Prostate gland (tissue), 2 donors: ENCODE data around the gene CXorf38. TPM values are rescaled to one million over a fixed set of nuclear protein-coding genes. Genes with fewer than 3 reads are reported as not detected.
A peak's percentile ranks its signal among the peaks of the same experiment; 100 is the strongest.

Experiments used
- DNase-seq: peaks from one replicate; pipeline ENCODE4 v3.0.0-alpha.2; 2019; ENCODE audit warnings: low spot score
- H3K27ac ChIP-seq, 2 donors: fragments of 200-600 bp; sonication (generic); 2 replicates each; pipeline ENCODE4 v1.5.1; 2017 to 2019
- H3K27me3 ChIP-seq: fragments of 200-600 bp; sonication (generic); replicated peaks from 2 replicates; pipeline ENCODE4 v1.5.1; 2019; ENCODE audit not compliant: insufficient read depth
- H3K36me3 ChIP-seq, 2 donors: fragments of 200-600 bp; sonication (generic); 1 replicate in 1 of 2; 2 replicates in 1 of 2; pipeline versions ENCODE4 v1.5.1 to v1.8.1; 2017 to 2019
- H3K4me1 ChIP-seq: fragments of 200-600 bp; sonication (generic); replicated peaks from 2 replicates; pipeline ENCODE4 v1.5.1; 2019
- H3K4me3 ChIP-seq, 2 donors: fragments of 200-600 bp; sonication (generic); 2 replicates each; pipeline ENCODE4 v1.5.1; 2017 to 2019
- H3K9me3 ChIP-seq: fragments of 200-600 bp; sonication (generic); 2 replicates; pipeline ENCODE4 v1.5.1; 2017
- POLR2A ChIP-seq: fragments of 450-650 bp; IDR thresholded peaks from one replicate; pipeline ENCODE4 v1.6.1; 2016; ENCODE audit warnings: antibody characterized with exemption, mild to moderate bottlenecking
- POLR2AphosphoS5 ChIP-seq: sonication (generic); formaldehyde crosslinking; IDR thresholded peaks from one replicate; pipeline ENCODE4 v1.6.1; 2017; ENCODE audit warnings: antibody characterized with exemption
- WGBS: methylation state at CpG from one replicate; pipeline ENCODE4 v1.1.5; 2018; 5-methylcytosine and 5-hydroxymethylcytosine counted together
- intact Hi-C: fragments of 100-400 bp; cut with DNase I; formaldehyde crosslinking; loops from one replicate; pipeline ENCODE4 v1.14.2; 2022
- total RNA-seq, 2 donors: library from RNA; depleted of rRNA; stranded (reverse); fragments of >200 nt; gene quantifications; one replicate each; pipeline ENCODE4 v1.1.0, GENCODE V29; 2016
- TF ChIP-seq, protein P1 (sequence below), 4 experiments: fragments of 200-600 bp in 2 of 4; fragments of 450-650 bp in 2 of 4; sonication (generic) in 2 of 4; IDR thresholded peaks; 1 replicate in 3 of 4; 2 replicates in 1 of 4; pipeline ENCODE4 v1.5.1; 2016 to 2019; ENCODE audit warnings: antibody characterized with exemption in 4 of 4, mild to moderate bottlenecking in 2 of 4, moderate library complexity in 2 of 4

Gene CXorf38
- total RNA-seq, 2 donors from 2014 or later = 12.4 to 15.1 TPM

DNA sequence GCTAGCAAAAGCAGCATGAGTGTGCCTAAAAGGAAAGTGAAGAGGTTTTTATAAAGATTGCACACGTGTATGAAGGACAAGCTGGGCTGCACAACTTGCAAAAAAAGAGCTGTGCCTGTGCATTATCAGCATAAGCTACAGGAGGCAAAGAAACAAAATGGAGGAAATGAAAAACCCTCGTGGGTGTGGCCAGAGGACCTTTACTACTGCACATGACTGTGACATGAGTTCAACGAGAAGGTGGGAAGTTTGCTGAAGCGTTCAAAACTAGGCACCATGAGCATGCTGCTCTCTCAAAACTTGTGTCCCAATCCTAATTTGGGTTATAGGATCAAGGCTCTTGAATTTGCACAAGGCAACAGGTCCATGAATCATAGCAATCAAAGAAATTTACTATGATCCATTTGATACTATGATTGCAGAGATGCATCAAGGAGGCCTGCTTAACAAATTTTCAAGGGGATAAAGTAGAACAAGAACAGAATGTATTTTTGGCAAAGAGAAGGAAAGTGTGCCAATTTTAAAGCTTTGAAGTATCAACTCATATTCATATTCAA lies 38.1 kb upstream of the CXorf38 start:
- Histone ChIP-seq H3K9me3 (no peaks in the 10 kb centered on the region), H3K27me3 (no peaks in the 10 kb centered on the region), H3K27ac (no peak overlapping the region), H3K36me3 (no peaks in the 10 kb centered on the region), H3K4me1 (no peaks in the 10 kb centered on the region), H3K4me3 (no peak overlapping the region)
- intact Hi-C loops = no loop called here
- 47% methylated on average over 4 of the region's 4 CpGs for WGBS
- no peak for TF ChIP-seq POLR2AphosphoS5
- TF ChIP-seq POLR2A = no peak
- TF ChIP-seq, protein P1, sequence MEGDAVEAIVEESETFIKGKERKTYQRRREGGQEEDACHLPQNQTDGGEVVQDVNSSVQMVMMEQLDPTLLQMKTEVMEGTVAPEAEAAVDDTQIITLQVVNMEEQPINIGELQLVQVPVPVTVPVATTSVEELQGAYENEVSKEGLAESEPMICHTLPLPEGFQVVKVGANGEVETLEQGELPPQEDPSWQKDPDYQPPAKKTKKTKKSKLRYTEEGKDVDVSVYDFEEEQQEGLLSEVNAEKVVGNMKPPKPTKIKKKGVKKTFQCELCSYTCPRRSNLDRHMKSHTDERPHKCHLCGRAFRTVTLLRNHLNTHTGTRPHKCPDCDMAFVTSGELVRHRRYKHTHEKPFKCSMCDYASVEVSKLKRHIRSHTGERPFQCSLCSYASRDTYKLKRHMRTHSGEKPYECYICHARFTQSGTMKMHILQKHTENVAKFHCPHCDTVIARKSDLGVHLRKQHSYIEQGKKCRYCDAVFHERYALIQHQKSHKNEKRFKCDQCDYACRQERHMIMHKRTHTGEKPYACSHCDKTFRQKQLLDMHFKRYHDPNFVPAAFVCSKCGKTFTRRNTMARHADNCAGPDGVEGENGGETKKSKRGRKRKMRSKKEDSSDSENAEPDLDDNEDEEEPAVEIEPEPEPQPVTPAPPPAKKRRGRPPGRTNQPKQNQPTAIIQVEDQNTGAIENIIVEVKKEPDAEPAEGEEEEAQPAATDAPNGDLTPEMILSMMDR (IDR thresholded peaks at IDR 0.05) = no peak
- DNase-seq = no peak

- Histone ChIP-seq H3K27ac (no peak overlapping the region), H3K36me3 (no peaks in the 10 kb centered on the region), H3K4me3 (no peak overlapping the region), H3K4me1 (no peaks in the 10 kb centered on the region), H3K27me3 (no peaks in the 10 kb centered on the region), H3K9me3 (no peaks in the 10 kb centered on the region)
- intact Hi-C loops = no loop called here
- 90% methylated on average over 1 of the region's 1 CpG for WGBS
- TF ChIP-seq POLR2AphosphoS5 = no peak
- TF ChIP-seq POLR2A = no peak
- TF ChIP-seq, protein P1 (IDR thresholded peaks at IDR 0.05) = no peak
- DNase-seq = no peak
These were observed 36.7 kb upstream of the CXorf38 start for GRCh38 chrX:40684092-40684491.

GRCh38 chrX:40683245-40683644 lies 35.9 kb upstream of the CXorf38 start:
- TF ChIP-seq POLR2A (no peak), POLR2AphosphoS5 (no peak)
- TF ChIP-seq, protein P1 (IDR thresholded peaks at IDR 0.05) = no peak
- Histone ChIP-seq H3K9me3 (no peaks in the 10 kb centered on the region), H3K36me3 (no peaks in the 10 kb centered on the region), H3K27ac (no peak overlapping the region), H3K4me3 (no peak overlapping the region), H3K4me1 (no peaks in the 10 kb centered on the region), H3K27me3 (no peaks in the 10 kb centered on the region)
- no peak for DNase-seq
- intact Hi-C loops = no loop called here
- 91% methylated on average over 3 of the region's 3 CpGs for WGBS

GRCh38 chrX:40671126-40671525 lies 23.8 kb upstream of the CXorf38 start:
- 38% methylated on average over 4 of the region's 6 CpGs for WGBS

GRCh38 chrX:40663880-40664630 lies 16.7 kb upstream of the CXorf38 start:
- DNase-seq = no peak
- TF ChIP-seq POLR2AphosphoS5 = no peak
- TF ChIP-seq, protein P1 (IDR thresholded peaks at IDR 0.05) = peak in 2 of 4 experiments; percentile 10 to 18
- no peak for TF ChIP-seq POLR2A
- Histone ChIP-seq H3K27me3 (no peaks in the 10 kb centered on the region), H3K4me1 (no peaks in the 10 kb centered on the region), H3K36me3 (no peaks in the 10 kb centered on the region), H3K9me3 (no peaks in the 10 kb centered on the region), H3K27ac (no peak overlapping the region), H3K4me3 (no peak overlapping the region)
- 15% methylated on average over 6 of the region's 6 CpGs for WGBS
- intact Hi-C loops = no loop called here

More at GRCh38 chrX:40671126-40671525, 23.8 kb upstream of the CXorf38 start:
- Histone ChIP-seq H3K9me3 (no peaks in the 10 kb centered on the region), H3K4me1 (no peaks in the 10 kb centered on the region), H3K27me3 (no peaks in the 10 kb centered on the region), H3K4me3 (no peak overlapping the region), H3K27ac (no peak overlapping the region), H3K36me3 (no peaks in the 10 kb centered on the region)
- intact Hi-C loops = no loop called here
- TF ChIP-seq POLR2A = no peak
- no peak for TF ChIP-seq POLR2AphosphoS5
- no peak for DNase-seq
